Measurements from ENCODE around the gene ZNF610. TPM values are rescaled to one million over a fixed set of nuclear protein-coding genes. Genes with fewer than 3 reads are reported as not detected.

Gene ZNF610
- total RNA-seq = 0.98 and 3.5 TPM in 2 replicates

DNA sequence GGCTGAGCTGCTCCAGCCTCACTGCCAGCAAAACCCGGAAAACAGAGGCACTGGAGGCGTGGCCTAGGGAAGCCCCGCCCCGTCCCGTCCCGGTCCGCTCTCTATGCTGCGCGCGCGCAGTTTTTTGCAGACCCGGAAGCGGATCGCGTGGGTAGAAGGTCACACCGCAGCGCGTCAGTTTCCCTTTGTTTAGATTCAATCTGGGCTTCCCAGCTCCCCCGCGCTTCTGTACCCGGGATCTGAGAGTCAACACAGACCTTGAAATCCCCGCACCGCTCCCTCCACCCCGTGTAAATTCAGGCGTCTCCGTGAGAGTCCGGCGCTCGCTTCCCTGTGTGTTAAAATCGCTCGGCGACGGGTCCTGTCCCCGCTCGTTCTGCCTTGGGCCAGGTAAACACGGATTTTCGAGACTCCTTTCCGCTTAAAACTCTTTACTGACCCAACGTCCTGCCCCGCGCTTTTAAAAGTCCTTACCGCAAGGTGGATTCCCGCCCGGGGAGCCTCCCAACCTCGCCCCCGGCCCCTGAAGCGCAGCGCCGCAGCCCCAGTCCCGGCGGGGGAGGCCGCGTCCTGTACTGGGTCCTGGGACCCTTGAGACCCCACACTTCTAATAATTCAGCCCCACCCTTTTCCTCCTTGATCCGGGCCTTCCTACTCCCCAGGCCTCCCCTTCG is at the start of gene ZNF610:
ZNF610 (plus strand) TSS at position 127 of the 674 bp plus-strand sequence. CDS start 12,930 bp downstream, outside the sequence.

DNA sequence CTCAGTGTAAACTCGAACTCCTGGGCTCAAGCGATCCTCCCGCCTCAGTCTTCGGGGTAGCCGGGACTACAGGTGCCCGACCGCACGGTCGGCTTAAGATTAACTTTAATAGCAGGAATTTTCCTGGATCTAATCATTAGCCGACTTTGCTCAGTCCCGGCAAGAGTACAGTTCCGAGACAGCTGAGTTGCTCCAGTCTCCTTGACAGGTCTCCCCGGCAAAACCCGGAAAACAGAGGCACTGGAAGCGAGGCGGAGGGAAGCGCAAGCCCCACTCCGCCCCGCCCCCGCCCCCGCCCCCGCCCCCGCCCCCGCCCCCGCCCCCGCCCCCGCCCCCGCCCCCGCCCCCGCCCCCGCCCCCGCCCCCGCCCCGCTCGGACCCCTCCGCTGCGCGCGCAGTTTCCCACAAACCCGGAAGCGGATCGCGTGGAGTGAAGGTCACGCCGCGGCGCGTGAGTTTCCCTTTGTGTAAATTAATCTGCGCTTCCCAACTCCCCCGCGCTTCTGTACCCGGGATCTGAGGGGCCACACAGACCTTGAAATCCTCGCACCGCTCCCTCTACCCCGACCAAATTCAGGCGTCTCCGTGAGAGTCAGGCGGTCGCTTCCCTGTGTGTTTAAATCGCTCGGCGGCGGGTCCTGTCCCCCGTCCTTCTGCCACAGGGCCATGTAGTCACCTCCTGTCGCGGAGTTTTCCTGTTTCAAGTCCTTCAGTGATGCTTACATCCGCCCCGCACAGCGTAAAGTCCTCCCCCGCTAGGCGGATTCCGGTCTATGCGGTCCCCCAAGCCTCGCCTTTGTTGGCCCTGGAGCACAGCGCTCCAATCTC is 39.1 kb upstream of the ZNF610 start, which contains the start of gene ZNF480:
ZNF480 (plus strand) TSS at position 397 of the 828 bp plus-strand sequence. CDS start 3,244 bp downstream, outside the sequence.

DNA sequence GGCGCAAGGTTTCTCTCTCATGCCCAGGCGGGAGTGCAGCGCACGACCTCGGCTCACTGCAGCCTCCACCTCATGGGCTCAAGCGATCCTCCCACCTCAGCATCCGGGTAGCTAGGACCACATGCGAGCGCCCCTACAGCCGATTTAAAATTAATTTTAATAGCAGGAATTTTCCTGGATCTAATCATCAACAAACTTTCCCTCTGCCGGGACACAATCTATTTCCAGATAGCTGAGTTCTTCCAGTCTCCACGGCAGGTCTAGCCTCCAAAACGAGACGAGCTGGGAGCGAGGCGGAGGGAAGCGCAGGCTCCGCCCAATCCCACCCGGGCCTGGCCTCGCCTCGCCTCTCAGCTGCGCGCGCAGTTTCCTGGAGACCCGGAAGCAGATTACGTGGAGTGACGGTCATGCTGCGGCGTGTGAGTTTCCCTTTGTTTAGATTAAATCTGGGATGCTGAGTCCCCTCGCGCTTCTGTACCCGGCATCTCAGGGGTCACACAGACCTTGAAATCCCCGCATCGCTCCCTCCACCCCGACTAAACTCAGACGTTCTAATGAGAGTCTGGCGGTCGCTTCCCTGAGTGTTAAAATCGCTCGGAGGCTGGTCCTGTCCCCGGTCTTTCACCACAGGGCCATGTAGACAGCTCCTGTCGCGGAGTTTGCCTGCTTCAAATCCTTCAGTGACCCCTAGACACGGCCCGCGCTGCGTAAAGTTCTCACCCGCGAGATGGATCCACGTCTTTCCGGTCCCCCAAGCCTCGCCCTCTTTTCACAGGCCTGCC is 33.7 kb downstream of the ZNF610 start, which contains the start of gene ZNF880:
ZNF880 (plus strand) TSS at position 365 of the 782 bp plus-strand sequence; CDS start at position 408, 43 bp downstream.

DNA sequence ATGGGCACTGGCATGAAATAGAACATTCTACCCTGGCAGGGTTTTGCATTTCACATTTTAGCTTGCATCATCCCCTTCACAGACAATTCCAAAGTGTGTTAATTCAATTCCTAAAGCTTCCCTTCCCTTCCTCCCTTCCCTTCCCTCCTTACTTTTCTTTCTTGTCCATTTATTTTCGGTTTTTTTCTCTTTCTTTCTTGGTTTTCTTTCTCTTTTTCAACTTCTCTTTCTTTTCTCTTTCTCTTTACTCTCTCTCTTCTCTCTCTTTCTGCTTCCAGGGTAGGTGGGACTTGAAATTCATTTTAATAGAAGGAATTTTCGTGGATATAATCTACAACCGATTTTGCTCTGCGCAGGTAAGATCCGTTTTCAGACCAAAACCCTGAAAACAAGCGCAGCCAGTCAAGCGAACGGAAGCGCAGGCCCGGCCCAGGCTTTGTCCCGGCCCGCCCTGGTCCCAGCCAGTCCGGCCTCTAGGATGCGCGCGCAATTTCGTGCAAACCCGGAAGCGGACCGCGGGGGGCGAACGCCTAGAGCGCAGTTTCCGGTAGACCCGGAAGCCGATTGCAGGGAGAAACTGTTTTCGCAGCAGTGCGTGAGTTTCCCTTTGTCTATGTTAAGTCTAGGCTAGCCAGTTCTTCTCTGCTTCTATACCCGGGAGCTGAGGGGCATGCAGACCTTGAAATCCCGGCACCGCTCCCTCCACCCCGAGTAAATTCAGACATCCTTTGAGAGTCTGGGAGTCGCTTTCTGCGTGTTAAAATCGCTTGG is 61.5 kb downstream of the ZNF610 start, which contains the start of gene ZNF528:
ZNF528 (plus strand) TSS at position 540 of the 771 bp plus-strand sequence. CDS start 4,165 bp downstream, outside the sequence.

Small RNAs within 50 kb of the gene (small RNA-seq; reads per million reads assigned to genes)
- gene AC010332.1 = not detected

Other genes with a start within 250 kb of the ZNF610 start
- 25.5 and 26.2 TPM in 2 replicates for gene ZNF841, start 240.5 kb upstream of the ZNF610 start, total RNA-seq
- 9.8 and 20.0 TPM in 2 replicates for gene ZNF616, start 196.3 kb upstream of the ZNF610 start, total RNA-seq
- gene ZNF836, start 164.6 kb upstream of the ZNF610 start, total RNA-seq = 8.8 and 27.9 TPM in 2 replicates
- gene PPP2R1A, start 146.2 kb upstream of the ZNF610 start, total RNA-seq = 199 and 329 TPM in 2 replicates
- 13.2 and 16.1 TPM in 2 replicates for gene ZNF766, start 66.7 kb upstream of the ZNF610 start, total RNA-seq
- 8.2 and 11.4 TPM in 2 replicates for gene ZNF480, start 39.1 kb upstream of the ZNF610 start, total RNA-seq
- 29.0 and 35.3 TPM in 2 replicates for gene ZNF880, start 33.7 kb downstream of the ZNF610 start, total RNA-seq
- 21.6 and 25.1 TPM in 2 replicates for gene ZNF528, start 61.6 kb downstream of the ZNF610 start, total RNA-seq
- not detected in 2 replicates for gene ZNF534, start 92.9 kb downstream of the ZNF610 start, total RNA-seq
- 3.4 and 6.3 TPM in 2 replicates for gene ZNF578, start 117.3 kb downstream of the ZNF610 start, total RNA-seq
- 17.8 and 20.4 TPM in 2 replicates for gene ZNF808, start 191.4 kb downstream of the ZNF610 start, total RNA-seq
- 17.7 and 17.8 TPM in 2 replicates for gene ZNF701, start 234.0 kb downstream of the ZNF610 start, total RNA-seq